Inflammatory macrophage treated with lipopolysaccharide for 1 hour (primary cell): ENCODE measurements around the gene PPP2R1B.
"Not testable (repeated sequence)": the region's sequence is repeated elsewhere in the genome, so short reads cannot be mapped to it uniquely, and the experiment has no call there.

Source experiments
- DNase-seq, 2 donors: peaks; one replicate each; pipeline ENCODE4 v3.0.0-alpha.2; 2020 to 2022

PPP2R1B gene

GRCh38 chr11:111723595-111723994 lies 42.6 kb downstream of the PPP2R1B start:
- DNase-seq = no peak

GRCh38 chr11:111722501-111722900 lies 43.7 kb downstream of the PPP2R1B start:
- no peak for DNase-seq

GRCh38 chr11:111720801-111721494 lies 45.2 kb downstream of the PPP2R1B start:
- no peak for DNase-seq

GRCh38 chr11:111719379-111719778 lies 46.8 kb downstream of the PPP2R1B start:
- no peak for DNase-seq

GRCh38 chr11:111718859-111719258 lies 47.3 kb downstream of the PPP2R1B start:
- DNase-seq = no peak

GRCh38 chr11:111718436-111718835 lies 47.8 kb downstream of the PPP2R1B start:
- no peak for DNase-seq

- DNase-seq = not testable (repeated sequence)
These were observed 48.5 kb downstream of the PPP2R1B start for GRCh38 chr11:111717660-111718059.

GRCh38 chr11:111715142-111715816 lies 50.9 kb downstream of the PPP2R1B start:
- no peak for DNase-seq

GRCh38 chr11:111714522-111714921 lies 51.7 kb downstream of the PPP2R1B start:
- DNase-seq = no peak

- DNase-seq = no peak
These were observed 58.5 kb downstream of the PPP2R1B start for GRCh38 chr11:111707691-111708067.

- DNase-seq = no peak
These were observed 59.0 kb downstream of the PPP2R1B start for GRCh38 chr11:111707039-111707690.

- no peak for DNase-seq
These were observed 62.6 kb downstream of the PPP2R1B start for GRCh38 chr11:111703576-111703975.

GRCh38 chr11:111702623-111703022 lies 63.6 kb downstream of the PPP2R1B start:
- DNase-seq = no peak

GRCh38 chr11:111700162-111700561 lies 66.0 kb downstream of the PPP2R1B start:
- no peak for DNase-seq

GRCh38 chr11:111699579-111700156 lies 66.5 kb downstream of the PPP2R1B start:
- DNase-seq = no peak

GRCh38 chr11:111698852-111699559 lies 67.2 kb downstream of the PPP2R1B start:
- no peak for DNase-seq

- no peak for DNase-seq
These were observed 68.2 kb downstream of the PPP2R1B start for GRCh38 chr11:111697933-111698371.

GRCh38 chr11:111696556-111696955 lies 69.6 kb downstream of the PPP2R1B start:
- DNase-seq = no peak

- peak in 1 of 2 donors; percentile 1 for DNase-seq
These were observed 71.3 kb downstream of the PPP2R1B start for GRCh38 chr11:111694851-111695250.

GRCh38 chr11:111693224-111693937 lies 72.8 kb downstream of the PPP2R1B start:
- no peak for DNase-seq

- DNase-seq = no peak
These were observed 74.4 kb downstream of the PPP2R1B start for GRCh38 chr11:111691741-111692140.

- no peak for DNase-seq
These were observed 75.0 kb downstream of the PPP2R1B start for GRCh38 chr11:111691176-111691575.
